Natural killer cell (primary cell): Measurements from ENCODE around the gene EPHX1. TPM values are rescaled to one million over a fixed set of nuclear protein-coding genes. Genes with fewer than 3 reads are reported as not detected.

Source experiments
- ATAC-seq, 3 donors: fragments of 150-1000 bp in 2 of 3; fragments of 200-7000 bp in 1 of 3; cut with Tn5 transposase; 1 replicate in 1 of 3; 2 replicates in 2 of 3; pipeline ENCODE4 v1.10.0; 2021; ENCODE audit warnings: mild to moderate bottlenecking in 2 of 3, moderate library complexity in 2 of 3
- DNase-seq, 2 donors: peaks; one replicate each; pipeline versions ENCODE4 v3.0.0 to v3.0.0-alpha.2; 2013 to 2021; ENCODE audit warnings: mixed read lengths in 1 of 2
- H3K27ac ChIP-seq: one replicate; pipeline ENCODE4 v1.5.1; 2013; ENCODE audit warnings: mild to moderate bottlenecking, low read length
- H3K27me3 ChIP-seq: one replicate; pipeline ENCODE4 v1.6.1; 2013; ENCODE audit warnings: low read length; ENCODE audit not compliant: control insufficient read depth, insufficient read depth
- H3K36me3 ChIP-seq: one replicate; pipeline ENCODE4 v1.6.1; 2013; ENCODE audit warnings: low read length; ENCODE audit not compliant: control insufficient read depth, insufficient read depth
- H3K4me1 ChIP-seq: one replicate; pipeline ENCODE4 v1.6.1; 2013; ENCODE audit warnings: low read length; ENCODE audit not compliant: control insufficient read depth, insufficient read depth
- H3K4me3 ChIP-seq: one replicate; pipeline ENCODE4 v1.5.1; 2013; ENCODE audit warnings: low read length
- H3K9me3 ChIP-seq: one replicate; pipeline ENCODE4 v1.6.1; 2013; ENCODE audit warnings: low read length; ENCODE audit not compliant: control insufficient read depth, insufficient read depth
- H3K27ac Mint-ChIP-seq, 2 donors: one replicate each; pipeline ENCODE4 v1.8.0; 2022; ENCODE audit warnings: mild to moderate bottlenecking in 2 of 2, mixed read lengths in 2 of 2, moderate library complexity in 1 of 2
- H3K27me3 Mint-ChIP-seq, 2 donors: one replicate each; pipeline ENCODE4 v1.8.0; 2022; ENCODE audit warnings: low read depth in 2 of 2, mixed read lengths in 2 of 2
- H3K36me3 Mint-ChIP-seq: one replicate; pipeline ENCODE4 v1.8.0; 2022; ENCODE audit warnings: mixed read lengths
- H3K4me1 Mint-ChIP-seq, 2 donors: one replicate each; pipeline ENCODE4 v1.8.0; 2022; ENCODE audit warnings: mixed read lengths in 2 of 2
- H3K4me3 Mint-ChIP-seq: one replicate; pipeline ENCODE4 v1.8.0; 2022; ENCODE audit warnings: mild to moderate bottlenecking, moderate library complexity, mixed read lengths
- H3K9me3 Mint-ChIP-seq, 2 donors: one replicate each; pipeline ENCODE4 v1.8.0; 2022; ENCODE audit warnings: mixed read lengths in 2 of 2
- WGBS: methylation state at CpG from one replicate; pipeline ENCODE4 v1.1.7; 2013; ENCODE audit warnings: missing lambda C conversion rate; ENCODE audit not compliant: insufficient coverage; 5-methylcytosine and 5-hydroxymethylcytosine counted together
- intact Hi-C: fragments of 100-400 bp; cut with micrococcal nuclease; formaldehyde crosslinking; loops from one replicate; pipeline ENCODE4 v1.14.2; 2022
- total RNA-seq, 4 donors: library from RNA; stranded (reverse); fragments of 120-200 nt in 1 of 4; gene quantifications; one replicate each; pipeline versions ENCODE4 v1.2.3 to v1.2.4, GENCODE V29; 2013 to 2022
- TF ChIP-seq, protein P1 (sequence below): fragments of 200-600 bp; IDR thresholded peaks from one replicate; pipeline ENCODE4 v1.8.0; 2022; ENCODE audit warnings: antibody characterized with exemption

Gene EPHX1
- total RNA-seq, 3 donors from 2014 or later (not counting 1 experiment from before 2014, with no cell fraction given), result 1.1 to 2.3 (median 1.5) TPM

DNA sequence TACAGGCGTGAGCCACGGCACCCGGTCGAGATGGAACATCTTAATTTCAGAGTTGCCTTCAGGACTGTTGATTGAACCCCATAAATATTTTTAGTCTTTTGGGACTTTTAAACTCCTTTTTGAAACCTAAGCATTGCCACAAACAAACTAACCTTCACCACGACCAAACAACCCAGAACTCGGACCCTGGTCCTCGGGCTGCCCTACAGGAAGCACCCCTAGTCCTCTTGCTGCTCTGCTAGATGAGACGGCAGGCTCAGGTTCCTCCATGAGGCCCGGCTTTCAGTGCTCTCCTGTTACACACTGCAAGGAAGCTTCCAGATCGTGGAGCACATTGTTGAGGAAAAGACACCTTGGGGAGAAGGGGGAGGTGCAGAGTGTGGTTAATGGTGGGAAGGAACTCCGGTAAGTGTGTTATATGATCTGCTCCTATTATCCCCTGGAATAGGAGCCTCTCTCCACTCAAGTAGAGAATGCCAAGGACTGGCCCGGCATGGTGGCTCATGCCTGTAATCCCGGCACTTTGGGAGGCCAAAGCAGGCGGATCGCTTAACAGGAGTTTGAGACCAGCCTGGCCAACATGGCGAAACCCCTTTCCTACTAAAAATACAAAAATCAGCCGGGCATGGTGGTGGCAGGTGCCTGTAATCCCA lies 5.7 kb downstream of the EPHX1 start:
- ATAC-seq, result no peak
- Mint-ChIP-seq H3K4me3 (no peak overlapping the region), H3K27ac (no peak overlapping the region), H3K4me1 (peaks cover 4 to 5% of the 10 kb centered on the region in 2 donors), H3K36me3 (no peaks in the 10 kb centered on the region), H3K27me3 (no peaks in the 10 kb centered on the region), H3K9me3 (no peaks in the 10 kb centered on the region)
- no peak overlapping the region for H3K27ac ChIP-seq
- DNase-seq, result no peak
- no peak overlapping the region for H3K4me3 ChIP-seq
- H3K27me3 ChIP-seq, result no peaks in the 10 kb centered on the region
- H3K4me1 ChIP-seq, result peaks cover 7% of the 10 kb centered on the region
- 89% methylated on average over 17 of the region's 17 CpGs for WGBS
- no peaks in the 10 kb centered on the region for H3K36me3 ChIP-seq
- no peaks in the 10 kb centered on the region for H3K9me3 ChIP-seq
- TF ChIP-seq, protein P1, sequence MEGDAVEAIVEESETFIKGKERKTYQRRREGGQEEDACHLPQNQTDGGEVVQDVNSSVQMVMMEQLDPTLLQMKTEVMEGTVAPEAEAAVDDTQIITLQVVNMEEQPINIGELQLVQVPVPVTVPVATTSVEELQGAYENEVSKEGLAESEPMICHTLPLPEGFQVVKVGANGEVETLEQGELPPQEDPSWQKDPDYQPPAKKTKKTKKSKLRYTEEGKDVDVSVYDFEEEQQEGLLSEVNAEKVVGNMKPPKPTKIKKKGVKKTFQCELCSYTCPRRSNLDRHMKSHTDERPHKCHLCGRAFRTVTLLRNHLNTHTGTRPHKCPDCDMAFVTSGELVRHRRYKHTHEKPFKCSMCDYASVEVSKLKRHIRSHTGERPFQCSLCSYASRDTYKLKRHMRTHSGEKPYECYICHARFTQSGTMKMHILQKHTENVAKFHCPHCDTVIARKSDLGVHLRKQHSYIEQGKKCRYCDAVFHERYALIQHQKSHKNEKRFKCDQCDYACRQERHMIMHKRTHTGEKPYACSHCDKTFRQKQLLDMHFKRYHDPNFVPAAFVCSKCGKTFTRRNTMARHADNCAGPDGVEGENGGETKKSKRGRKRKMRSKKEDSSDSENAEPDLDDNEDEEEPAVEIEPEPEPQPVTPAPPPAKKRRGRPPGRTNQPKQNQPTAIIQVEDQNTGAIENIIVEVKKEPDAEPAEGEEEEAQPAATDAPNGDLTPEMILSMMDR, result no peak
- intact Hi-C loops, result no loop called here

DNA sequence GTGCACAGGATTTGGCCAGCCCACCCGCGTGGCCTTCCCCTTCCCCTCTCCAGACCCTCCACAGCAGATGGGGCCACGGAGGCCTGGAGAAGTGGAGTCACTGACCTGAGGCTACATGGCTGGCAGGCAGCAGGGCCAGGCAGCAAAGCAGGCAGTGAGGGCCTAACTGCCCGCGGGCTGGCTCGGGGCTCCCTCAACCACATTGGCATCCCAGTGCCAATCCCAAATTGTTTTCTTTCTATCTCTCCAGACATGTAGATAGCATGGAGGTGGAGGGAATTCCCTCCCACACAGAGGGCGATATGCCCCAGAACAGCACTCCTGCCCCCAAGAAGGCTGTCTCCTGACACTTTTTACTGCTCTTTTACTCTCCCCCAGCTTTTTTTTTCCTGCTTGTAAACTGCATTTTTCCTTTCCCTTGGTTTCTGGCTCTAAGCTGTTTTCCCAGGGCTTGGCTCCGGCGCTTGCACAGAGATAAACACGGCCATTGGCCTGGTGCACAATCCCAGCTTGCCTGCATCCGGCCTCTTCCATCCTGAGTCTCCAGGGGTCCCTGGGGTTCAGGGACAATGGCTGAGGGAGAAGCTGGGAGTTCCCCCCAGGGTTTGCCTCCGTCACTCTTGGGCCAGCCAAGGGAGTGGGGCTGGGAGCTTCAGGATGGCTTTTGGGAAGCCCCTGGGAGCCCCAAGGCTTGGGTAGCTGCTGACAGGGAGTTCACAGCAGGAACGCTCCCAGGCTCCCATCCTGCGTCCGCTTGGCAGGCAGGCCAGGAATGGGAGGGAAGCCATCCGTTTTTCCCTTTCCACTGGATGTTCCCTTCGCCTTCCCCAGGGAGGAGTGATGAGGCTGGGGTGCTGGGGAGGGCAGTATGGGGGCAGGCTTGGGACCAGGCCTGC lies 7.0 kb downstream of the EPHX1 start:
- DNase-seq (no peak), ATAC-seq (no peak)
- TF ChIP-seq, protein P1, result no peak
- Histone ChIP-seq H3K27ac (no peak overlapping the region), H3K36me3 (no peaks in the 10 kb centered on the region), H3K4me1 (no peaks in the 10 kb centered on the region), H3K27me3 (no peaks in the 10 kb centered on the region), H3K4me3 (no peak overlapping the region), H3K9me3 (no peaks in the 10 kb centered on the region)
- no peak overlapping the region for H3K27ac Mint-ChIP-seq
- H3K4me3 Mint-ChIP-seq, result no peak overlapping the region
- no peaks in the 10 kb centered on the region for H3K4me1 Mint-ChIP-seq
- WGBS, result 94% methylated on average over 17 of the region's 17 CpGs
- no peaks in the 10 kb centered on the region for H3K9me3 Mint-ChIP-seq
- intact Hi-C loops, result no loop called here
- no peaks in the 10 kb centered on the region for H3K36me3 Mint-ChIP-seq
- H3K27me3 Mint-ChIP-seq, result no peaks in the 10 kb centered on the region

DNA sequence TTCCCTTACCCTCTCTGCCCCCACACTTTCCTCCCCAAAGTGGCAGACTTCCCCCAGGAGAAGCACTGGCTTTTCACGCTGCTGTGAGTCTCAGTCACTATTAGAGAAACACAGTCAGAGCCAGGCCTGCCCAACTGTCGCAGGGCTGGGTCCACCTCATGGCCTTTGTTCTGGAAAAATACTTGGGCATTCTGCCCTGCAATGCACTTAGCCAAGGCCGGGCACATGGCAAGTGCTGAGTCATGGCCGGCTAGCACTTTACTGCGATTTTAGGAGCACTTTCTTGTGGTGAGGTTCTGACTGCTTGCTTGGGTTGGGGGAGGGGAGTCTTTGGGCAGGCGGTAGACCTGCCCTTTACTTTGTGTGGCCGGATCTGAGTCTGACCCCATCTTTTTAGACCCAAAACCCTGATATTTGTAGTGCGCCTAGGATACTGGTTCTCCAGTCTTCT lies 7.7 kb downstream of the EPHX1 start:
- H3K36me3 ChIP-seq, result no peaks in the 10 kb centered on the region
- TF ChIP-seq, protein P1, result no peak
- Mint-ChIP-seq H3K4me1 (no peaks in the 10 kb centered on the region), H3K27ac (no peak overlapping the region), H3K9me3 (no peaks in the 10 kb centered on the region), H3K36me3 (no peaks in the 10 kb centered on the region), H3K4me3 (no peak overlapping the region), H3K27me3 (no peaks in the 10 kb centered on the region)
- H3K9me3 ChIP-seq, result no peaks in the 10 kb centered on the region
- no peak overlapping the region for H3K27ac ChIP-seq
- no peak overlapping the region for H3K4me3 ChIP-seq
- DNase-seq (no peak), ATAC-seq (no peak)
- H3K4me1 ChIP-seq, result no peaks in the 10 kb centered on the region
- no peaks in the 10 kb centered on the region for H3K27me3 ChIP-seq
- intact Hi-C loops, result no loop called here
- 58% methylated on average over 8 of the region's 8 CpGs for WGBS
